ENCODE measurements around the gene SNX30. TPM values are rescaled to one million over a fixed set of nuclear protein-coding genes. Genes with fewer than 3 reads are reported as not detected.

Gene SNX30
- polyA plus RNA-seq, 1 of the 3 experiments (the other 2 are of a cell fraction) = 2.7 TPM

DNA sequence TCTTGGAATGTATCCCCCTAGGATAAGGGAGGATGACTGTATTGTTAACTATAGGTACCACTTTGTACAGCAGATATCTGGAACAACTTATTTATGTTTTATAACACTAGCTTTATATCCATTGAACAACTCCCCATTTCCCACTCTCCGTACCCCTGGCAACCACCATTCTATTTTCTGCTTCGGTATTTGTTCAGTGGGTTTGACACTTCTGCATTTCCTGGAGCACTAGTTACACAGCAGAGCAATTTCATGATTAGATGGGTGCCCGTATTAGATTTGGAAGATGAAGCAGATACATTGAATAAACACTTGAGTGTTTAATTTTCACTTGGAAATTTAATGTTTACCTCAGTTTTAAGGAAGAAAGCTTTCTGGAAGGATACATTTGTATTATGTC is 72.7 kb downstream of the SNX30 start:
- H3K27ac ChIP-seq (ENCODE audit: low read depth in 2 of 2, low read length in 1 of 2) = no peak overlapping the region
- H3K4me1 ChIP-seq (ENCODE audit: control insufficient read depth in 1 of 2, insufficient read depth in 2 of 2, low read depth in 1 of 2, low read length in 1 of 2) = peaks cover 0 to 2% of the 10 kb centered on the region in 2 experiments; a peak in 1 of 4 replicates
- no peak overlapping the region for H3K4me3 ChIP-seq (ENCODE audit: low read depth in 2 of 2, low read length in 1 of 2)
- no peak for DNase-seq
- H3K36me3 ChIP-seq (replicated peaks in 1 of 2; ENCODE audit: control insufficient read depth in 1 of 2, insufficient read depth in 2 of 2, low read length in 1 of 2) = no peaks in the 10 kb centered on the region
- no peaks in the 10 kb centered on the region for H3K9me2 ChIP-seq
- no peaks in the 10 kb centered on the region for H3K79me2 ChIP-seq (ENCODE audit: insufficient read depth)
- CTCF ChIA-PET = interaction anchor here (1.0 to 2.1 kb wide), 2 partner anchors 22 to 43 kb away, joined by 3 to 8 read pairs; no protein-coding TSS in a partner anchor
- peaks cover 5% of the 10 kb centered on the region for H3F3A ChIP-seq (replicated peaks; ENCODE audit: insufficient read depth)
- no peaks in the 10 kb centered on the region for H3K27me3 ChIP-seq (ENCODE audit: insufficient read depth)
- no peaks in the 10 kb centered on the region for H3K9me3 ChIP-seq
- H4K20me1 ChIP-seq (ENCODE audit: insufficient read depth) = no peaks in the 10 kb centered on the region
- no peak overlapping the region for H2AFZ ChIP-seq (ENCODE audit: low read depth)
- no peak for TF ChIP-seq REST (IDR thresholded peaks at IDR 0.05; ENCODE audit: low read depth, low read length)
- TF ChIP-seq TCF12 (IDR thresholded peaks at IDR 0.05) = no peak
- WGBS (ENCODE audit: low lambda C conversion rate) = 89% methylated on average over 3 of the region's 3 CpGs
- no peak overlapping the region for H3K4me2 ChIP-seq
- POLR2A ChIA-PET = no interaction called here
- H3K9ac ChIP-seq = no peak overlapping the region

GRCh38 chr9:112831281-112831851 is 80.8 kb downstream of the SNX30 start:
- WGBS (ENCODE audit: low lambda C conversion rate) = 85% methylated on average over 5 of the region's 5 CpGs
- H3K4me1 ChIP-seq (ENCODE audit: control insufficient read depth in 1 of 2, insufficient read depth in 2 of 2, low read depth in 1 of 2, low read length in 1 of 2) = no peaks in the 10 kb centered on the region
- no peaks in the 10 kb centered on the region for H3K9me3 ChIP-seq
- DNase-seq = no peak
- H2AFZ ChIP-seq (ENCODE audit: low read depth) = no peak overlapping the region
- ChIA-PET CTCF (interaction anchor here (0.7 to 1.9 kb wide), 3 partner anchors 11 to 1921 kb away, joined by 3 to 8 read pairs (median 5); no protein-coding TSS in a partner anchor), POLR2A (no interaction called here)
- H3K9ac ChIP-seq = no peak overlapping the region
- no peaks in the 10 kb centered on the region for H4K20me1 ChIP-seq (ENCODE audit: insufficient read depth)
- no peaks in the 10 kb centered on the region for H3F3A ChIP-seq (replicated peaks; ENCODE audit: insufficient read depth)
- H3K36me3 ChIP-seq (replicated peaks in 1 of 2; ENCODE audit: control insufficient read depth in 1 of 2, insufficient read depth in 2 of 2, low read length in 1 of 2) = peaks cover 3 to 5% of the 10 kb centered on the region in 2 experiments
- H3K27me3 ChIP-seq (ENCODE audit: insufficient read depth) = no peaks in the 10 kb centered on the region
- H3K27ac ChIP-seq (ENCODE audit: low read depth in 2 of 2, low read length in 1 of 2) = no peak overlapping the region
- no peaks in the 10 kb centered on the region for H3K9me2 ChIP-seq
- no peak overlapping the region for H3K4me2 ChIP-seq
- no peaks in the 10 kb centered on the region for H3K79me2 ChIP-seq (ENCODE audit: insufficient read depth)
- H3K4me3 ChIP-seq (ENCODE audit: low read depth in 2 of 2, low read length in 1 of 2) = no peak overlapping the region
- TF ChIP-seq, protein P1, sequence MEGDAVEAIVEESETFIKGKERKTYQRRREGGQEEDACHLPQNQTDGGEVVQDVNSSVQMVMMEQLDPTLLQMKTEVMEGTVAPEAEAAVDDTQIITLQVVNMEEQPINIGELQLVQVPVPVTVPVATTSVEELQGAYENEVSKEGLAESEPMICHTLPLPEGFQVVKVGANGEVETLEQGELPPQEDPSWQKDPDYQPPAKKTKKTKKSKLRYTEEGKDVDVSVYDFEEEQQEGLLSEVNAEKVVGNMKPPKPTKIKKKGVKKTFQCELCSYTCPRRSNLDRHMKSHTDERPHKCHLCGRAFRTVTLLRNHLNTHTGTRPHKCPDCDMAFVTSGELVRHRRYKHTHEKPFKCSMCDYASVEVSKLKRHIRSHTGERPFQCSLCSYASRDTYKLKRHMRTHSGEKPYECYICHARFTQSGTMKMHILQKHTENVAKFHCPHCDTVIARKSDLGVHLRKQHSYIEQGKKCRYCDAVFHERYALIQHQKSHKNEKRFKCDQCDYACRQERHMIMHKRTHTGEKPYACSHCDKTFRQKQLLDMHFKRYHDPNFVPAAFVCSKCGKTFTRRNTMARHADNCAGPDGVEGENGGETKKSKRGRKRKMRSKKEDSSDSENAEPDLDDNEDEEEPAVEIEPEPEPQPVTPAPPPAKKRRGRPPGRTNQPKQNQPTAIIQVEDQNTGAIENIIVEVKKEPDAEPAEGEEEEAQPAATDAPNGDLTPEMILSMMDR (IDR thresholded peaks at IDR 0.05) = no peak
- no peak for TF ChIP-seq ELF1 (IDR thresholded peaks at IDR 0.05)
- TF ChIP-seq EZH2phosphoT487 (IDR thresholded peaks at IDR 0.05; ENCODE audit: borderline replicate concordance, low read depth) = no peak
- no peak for TF ChIP-seq SMC3 (IDR thresholded peaks at IDR 0.05; ENCODE audit: low read depth, low read length)
- no peak for TF ChIP-seq MXI1 (IDR thresholded peaks at IDR 0.05; ENCODE audit: low read depth, low read length)
- no peak for TF ChIP-seq FOXM1 (IDR thresholded peaks at IDR 0.05; ENCODE audit: low read depth)
- TF ChIP-seq, protein P2, sequence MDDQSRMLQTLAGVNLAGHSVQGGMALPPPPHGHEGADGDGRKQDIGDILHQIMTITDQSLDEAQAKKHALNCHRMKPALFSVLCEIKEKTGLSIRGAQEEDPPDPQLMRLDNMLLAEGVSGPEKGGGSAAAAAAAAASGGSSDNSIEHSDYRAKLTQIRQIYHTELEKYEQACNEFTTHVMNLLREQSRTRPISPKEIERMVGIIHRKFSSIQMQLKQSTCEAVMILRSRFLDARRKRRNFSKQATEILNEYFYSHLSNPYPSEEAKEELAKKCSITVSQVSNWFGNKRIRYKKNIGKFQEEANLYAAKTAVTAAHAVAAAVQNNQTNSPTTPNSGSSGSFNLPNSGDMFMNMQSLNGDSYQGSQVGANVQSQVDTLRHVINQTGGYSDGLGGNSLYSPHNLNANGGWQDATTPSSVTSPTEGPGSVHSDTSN (IDR thresholded peaks at IDR 0.05) = no peak
- TF ChIP-seq, protein P3, sequence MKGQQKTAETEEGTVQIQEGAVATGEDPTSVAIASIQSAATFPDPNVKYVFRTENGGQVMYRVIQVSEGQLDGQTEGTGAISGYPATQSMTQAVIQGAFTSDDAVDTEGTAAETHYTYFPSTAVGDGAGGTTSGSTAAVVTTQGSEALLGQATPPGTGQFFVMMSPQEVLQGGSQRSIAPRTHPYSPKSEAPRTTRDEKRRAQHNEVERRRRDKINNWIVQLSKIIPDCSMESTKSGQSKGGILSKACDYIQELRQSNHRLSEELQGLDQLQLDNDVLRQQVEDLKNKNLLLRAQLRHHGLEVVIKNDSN (IDR thresholded peaks at IDR 0.05; ENCODE audit: borderline replicate concordance, low read depth) = no peak
- TF ChIP-seq FOXJ3 (CRISPR knock-in tag; IDR thresholded peaks at IDR 0.05) = no peak
- no peak for TF ChIP-seq FOSL2 (IDR thresholded peaks at IDR 0.05; ENCODE audit: borderline replicate concordance, low read depth)
- no peak for TF ChIP-seq REST (IDR thresholded peaks at IDR 0.05; ENCODE audit: low read depth, low read length)
- no peak for TF ChIP-seq TAF1 (IDR thresholded peaks at IDR 0.05; ENCODE audit: borderline replicate concordance, low read depth, low read length)
- no peak for TF ChIP-seq GABPA (IDR thresholded peaks at IDR 0.05; ENCODE audit: low read depth)
- no peak for TF ChIP-seq YY1 (IDR thresholded peaks at IDR 0.05; ENCODE audit: low read depth)
- TF ChIP-seq POLR2AphosphoS5 (IDR thresholded peaks at IDR 0.05; ENCODE audit: low read depth, low read length) = no peak

All from SK-N-SH (cell line).